Stimulated activated CD4-positive, alpha-beta T cell treated with anti-CD3 and anti-CD28 coated beads, Interleukin-4, amount 100 ng/mL, for 4 hours (primary cell): ENCODE measurements around the gene CDK14.

Experiments
- DNase-seq, 2 experiments: peaks; one replicate each; pipeline ENCODE4 v3.0.0-alpha.2; 2020

CDK14 gene

DNA sequence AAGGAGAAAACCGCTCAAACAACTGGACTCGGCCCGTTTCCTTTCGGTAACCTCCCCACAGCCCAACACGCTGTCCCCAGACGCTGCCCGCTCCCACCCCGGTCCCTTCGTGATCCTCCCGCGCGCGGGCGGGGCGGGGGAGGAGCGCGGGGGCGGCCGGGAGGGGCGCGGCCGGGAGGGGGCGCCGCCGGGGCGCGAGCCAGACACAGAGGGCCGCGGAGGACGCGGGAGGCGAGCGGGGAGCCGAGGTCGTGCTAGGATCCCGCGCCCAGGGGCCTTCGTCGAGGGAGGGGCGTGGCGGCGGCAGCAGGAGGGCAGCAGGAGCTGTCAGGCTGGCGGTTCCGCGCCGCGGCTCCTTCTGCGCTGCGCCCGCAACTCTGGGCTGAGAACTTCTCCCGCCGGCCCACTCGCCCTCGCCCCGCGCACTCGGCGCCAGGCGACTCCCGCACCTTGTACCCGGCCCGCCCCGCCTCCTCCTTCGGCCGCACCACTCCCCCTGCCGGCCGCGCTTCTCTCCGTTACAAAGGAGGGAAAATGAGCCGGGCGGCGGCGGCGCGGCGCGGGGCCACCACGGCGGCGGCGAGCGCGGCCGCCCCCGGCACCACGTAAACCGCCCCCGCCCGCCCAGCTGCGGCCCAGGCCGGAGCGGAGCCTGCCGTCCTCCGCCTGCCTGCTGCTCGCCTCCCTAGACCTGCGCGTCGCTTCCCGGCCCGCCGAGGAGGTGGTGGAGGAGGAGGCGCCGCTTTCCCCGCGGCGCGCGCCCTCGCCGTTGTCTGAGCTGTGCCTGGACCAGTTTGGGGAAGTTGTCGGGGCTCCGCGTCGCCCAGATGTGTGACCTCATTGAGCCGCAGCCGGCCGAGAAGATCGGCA, at the start of gene CDK14:
Gene CDK14 (plus strand): TSS at position 521 of the 870 bp plus-strand sequence. CDS start 307 bp downstream, at position 828.
- DNase-seq, result peak; percentile 1 to 38

DNA sequence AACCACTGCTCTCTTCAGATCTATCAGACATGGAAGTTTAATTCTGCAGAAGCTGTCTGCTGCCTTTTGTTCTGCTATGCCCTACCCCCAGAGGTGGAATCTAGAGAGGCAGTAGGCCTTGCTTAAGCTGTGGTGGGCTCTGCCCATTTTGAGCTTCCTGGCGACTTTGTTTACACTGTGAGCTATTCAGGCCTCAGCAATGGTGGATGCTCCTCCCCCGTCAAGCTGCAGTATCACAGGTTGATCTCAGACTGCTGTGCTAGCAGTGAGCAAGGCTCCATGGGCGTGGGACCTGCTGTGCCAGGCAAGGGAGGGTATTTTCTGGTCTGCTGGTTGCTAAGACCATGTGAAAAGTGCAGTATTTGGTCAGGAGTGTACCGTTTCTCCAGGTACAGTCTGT, 45.1 kb upstream of the CDK14 start:
- DNase-seq, result no peak

GRCh38 chr7:90552521-90552920, 43.6 kb upstream of the CDK14 start:
- no peak for DNase-seq

- no peak for DNase-seq
These were observed 35.4 kb upstream of the CDK14 start for GRCh38 chr7:90560730-90561129.

DNA sequence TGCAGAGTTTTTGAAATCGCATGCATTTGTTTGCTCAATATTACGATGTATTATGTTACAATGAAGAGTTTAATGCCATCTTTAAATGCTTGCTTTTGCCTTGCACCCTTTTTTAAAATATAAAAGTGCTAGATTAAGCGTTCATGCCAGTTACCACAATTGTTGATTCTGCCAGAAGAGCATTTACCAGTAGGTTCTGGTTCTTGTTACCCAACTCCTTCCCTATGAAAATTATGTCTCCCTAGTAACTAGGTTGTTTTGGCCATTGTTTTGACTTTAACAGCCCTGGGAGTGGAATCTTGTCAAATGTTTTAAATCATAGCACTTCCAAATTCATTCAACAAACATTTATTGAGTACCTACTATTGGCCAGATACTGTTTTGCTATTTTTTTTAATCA, 32.8 kb upstream of the CDK14 start:
- no peak for DNase-seq

- DNase-seq, result no peak
These were observed 31.7 kb upstream of the CDK14 start for GRCh38 chr7:90564455-90564854.

GRCh38 chr7:90568213-90568612, 27.9 kb upstream of the CDK14 start:
- no peak for DNase-seq

DNA sequence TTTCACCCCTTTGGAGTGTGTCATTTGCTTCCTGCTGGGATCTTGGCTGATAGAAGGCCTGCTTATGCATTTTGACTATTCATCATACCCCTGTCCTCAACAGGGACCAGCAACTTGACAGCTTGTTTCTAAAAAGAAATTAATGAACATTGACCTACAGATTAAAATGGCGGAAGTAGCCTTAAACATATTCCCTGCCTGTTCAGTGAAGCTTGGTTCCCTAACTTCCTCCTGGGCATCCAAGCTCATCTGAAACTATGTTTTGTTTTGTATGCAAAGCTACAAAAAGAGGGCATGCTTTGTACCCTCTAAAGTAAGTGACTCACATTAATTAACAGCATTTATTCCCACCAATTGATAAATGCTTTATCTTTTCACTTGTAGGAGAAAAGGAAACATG, 26.8 kb upstream of the CDK14 start:
- no peak for DNase-seq

- no peak for DNase-seq
These were observed 25.7 kb upstream of the CDK14 start for GRCh38 chr7:90570373-90570959.

DNA sequence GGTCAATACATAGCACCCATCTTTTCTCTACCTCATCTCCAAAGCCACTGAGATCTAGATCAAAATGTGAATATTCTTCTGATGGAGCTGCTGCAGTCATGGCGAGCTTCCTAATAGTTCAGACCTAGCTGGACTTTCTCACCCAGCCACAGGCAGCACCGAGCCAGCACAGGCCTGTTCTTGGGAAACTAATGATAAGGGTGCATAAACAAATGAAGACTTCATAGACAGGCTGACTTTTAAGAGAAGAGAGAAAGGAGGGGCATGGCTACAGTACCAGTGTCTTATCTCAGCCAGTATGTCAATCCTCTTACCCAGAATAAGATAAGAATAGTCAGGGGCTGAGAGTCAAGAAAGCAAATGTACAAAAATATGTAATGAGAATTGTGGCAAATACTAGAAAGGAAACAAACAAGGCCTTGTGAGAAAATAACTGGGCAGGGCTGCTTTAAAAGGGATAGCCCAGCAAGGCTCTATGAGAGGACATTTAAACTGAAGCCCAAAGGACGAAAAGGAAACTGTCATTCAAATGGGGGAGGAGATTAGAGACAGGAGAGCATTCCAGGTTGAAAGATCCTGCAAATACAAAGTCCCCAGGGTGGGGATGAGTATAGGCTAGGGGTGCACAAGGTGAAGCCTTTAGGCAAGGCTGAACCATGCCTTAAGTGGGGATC, 21.8 kb upstream of the CDK14 start:
- no peak for DNase-seq

GRCh38 chr7:90574820-90575187, 21.3 kb upstream of the CDK14 start:
- no peak for DNase-seq

DNA sequence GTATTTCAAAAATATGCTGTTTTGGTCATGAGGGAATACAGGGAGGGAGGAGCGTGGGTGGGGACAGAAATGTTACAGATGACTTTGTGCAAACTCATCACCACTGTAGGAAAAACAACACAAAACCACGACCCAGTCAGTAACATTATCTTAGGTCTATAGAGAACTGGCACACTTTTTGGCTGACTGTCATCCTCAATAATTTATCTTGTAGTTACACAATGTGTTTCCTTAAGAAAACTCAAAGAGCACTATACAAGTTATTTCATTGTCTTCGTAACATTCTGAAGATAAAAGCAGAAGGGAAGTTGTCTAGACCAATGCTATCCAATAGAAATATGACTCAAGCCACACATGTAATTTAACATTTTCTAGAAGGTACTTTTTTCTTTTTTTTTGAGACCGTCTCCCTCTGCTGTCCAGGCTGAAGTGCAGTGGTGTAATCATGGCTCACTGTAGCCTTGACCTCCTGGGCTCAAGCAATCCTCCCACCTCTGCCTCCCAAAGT, 16.9 kb upstream of the CDK14 start:
- DNase-seq, result no peak

- no peak for DNase-seq
These were observed 16.1 kb upstream of the CDK14 start for GRCh38 chr7:90580051-90580450.

DNA sequence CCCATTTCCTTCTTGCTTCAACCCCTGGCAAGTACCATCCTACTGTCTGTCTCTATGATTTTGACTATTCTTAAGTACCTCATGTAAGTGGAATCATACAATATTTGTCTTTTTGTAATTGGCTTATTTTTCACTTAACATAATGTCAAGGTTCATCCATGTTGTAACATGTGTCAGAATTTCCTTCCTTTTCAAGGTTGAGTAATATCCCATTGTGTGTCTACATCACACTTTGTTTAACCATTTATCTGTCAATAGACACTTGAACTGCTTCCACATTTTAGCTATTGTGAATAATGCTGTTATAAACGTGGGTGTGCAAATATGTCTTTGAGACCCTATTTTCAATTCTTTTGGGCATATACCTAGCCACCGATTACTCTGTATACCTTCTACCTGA, 14.0 kb upstream of the CDK14 start:
- no peak for DNase-seq

GRCh38 chr7:90584378-90584777, 11.7 kb upstream of the CDK14 start:
- DNase-seq, result no peak

DNA sequence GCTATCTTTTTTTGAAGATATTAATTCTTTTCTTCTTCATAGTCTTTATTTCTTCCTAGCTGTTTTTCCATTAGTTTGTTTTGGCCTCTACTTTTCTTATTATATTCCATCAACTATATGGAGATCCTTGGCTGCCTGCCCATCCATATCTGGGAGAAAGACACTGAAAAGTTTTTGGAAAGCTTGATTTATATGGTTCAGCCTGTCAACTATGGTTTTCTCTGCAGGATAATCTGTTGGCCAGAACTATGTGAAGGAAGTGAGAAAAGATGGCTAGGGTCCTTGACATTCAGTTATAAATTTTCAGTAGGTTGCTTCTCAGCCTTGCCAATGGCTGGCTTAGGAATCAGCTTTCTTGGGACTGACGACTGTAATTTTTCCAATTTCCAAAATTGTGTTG, 10.0 kb upstream of the CDK14 start:
- no peak for DNase-seq

DNA sequence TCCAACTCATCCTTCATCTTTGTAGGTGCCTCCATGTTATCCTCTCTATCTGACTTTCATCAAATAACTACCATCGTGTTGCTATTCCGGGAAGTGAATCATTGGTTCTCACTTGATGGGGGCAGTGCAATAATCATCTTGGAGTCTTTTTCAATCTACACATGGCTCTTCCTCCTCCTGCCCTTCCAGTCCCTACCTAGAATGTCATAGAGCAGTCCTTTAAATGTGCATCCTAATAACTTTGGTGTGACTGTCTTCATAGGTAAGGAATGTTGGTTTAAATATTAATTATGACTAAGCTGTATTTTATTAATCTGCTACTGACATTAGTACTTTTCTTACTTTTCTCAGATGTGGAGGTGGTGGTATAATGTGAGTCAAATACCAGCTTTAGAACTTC, 8.4 kb upstream of the CDK14 start:
- DNase-seq, result no peak

GRCh38 chr7:90592033-90592432, 4.1 kb upstream of the CDK14 start:
- DNase-seq, result no peak

DNA sequence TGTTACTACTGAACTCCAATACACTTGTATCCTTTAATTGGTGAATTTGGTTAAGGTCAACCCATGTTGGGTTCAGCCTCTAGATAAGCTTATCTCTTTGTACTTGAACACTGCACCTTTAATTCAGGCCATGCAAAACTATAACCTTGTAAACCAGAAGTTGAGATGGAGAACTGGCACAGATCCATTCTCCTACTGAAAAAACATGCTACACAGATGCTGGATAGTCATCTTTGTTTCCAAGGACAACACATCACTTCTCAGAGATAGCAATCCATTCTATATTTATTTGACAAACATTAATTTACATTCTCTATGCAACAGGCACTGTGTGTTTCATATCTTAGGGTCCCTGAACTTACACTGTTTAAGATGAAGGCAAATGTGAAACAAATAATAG, 2.9 kb upstream of the CDK14 start:
- no peak for DNase-seq

DNA sequence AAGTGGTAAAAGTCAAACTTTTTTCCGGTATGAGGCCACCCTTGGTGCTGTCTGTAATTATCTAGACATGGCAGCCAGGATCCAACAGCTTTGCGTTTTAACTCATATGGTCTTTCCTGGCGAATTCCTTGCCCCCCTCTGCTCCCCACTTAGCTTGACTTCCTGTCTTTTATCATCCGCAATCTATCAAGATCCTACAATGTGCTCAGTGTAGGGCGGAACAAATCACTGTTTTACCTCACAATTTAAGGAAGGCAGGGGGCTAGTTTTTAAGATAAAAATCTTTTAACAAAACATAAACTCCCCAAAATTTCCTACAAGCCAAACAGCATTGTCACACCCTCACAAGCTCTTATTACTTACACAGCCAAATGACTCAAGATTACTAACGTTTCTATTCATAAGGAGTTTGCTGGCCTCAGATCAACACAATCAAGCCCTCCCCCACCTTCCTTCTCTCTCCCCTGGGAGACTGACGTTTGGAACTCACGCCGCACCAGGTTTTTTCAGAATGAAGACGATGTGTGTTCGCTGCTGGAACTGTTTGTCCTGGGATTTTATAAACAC, 1.3 kb upstream of the CDK14 start:
- DNase-seq, result no peak

GRCh38 chr7:90595342-90595800, 750 bp upstream of the CDK14 start:
- no peak for DNase-seq

GRCh38 chr7:90596671-90597562, 796 bp downstream of the CDK14 start:
- DNase-seq, result no peak
